Stimulated activated CD4-positive, alpha-beta T cell treated with anti-CD3 and anti-CD28 coated beads, Interleukin-12 subunit alpha, Interleukin-12 subunit beta, amount 100 ng/mL, for 24 hours (primary cell): ENCODE results near the gene MACC1.
"Not testable (repeated sequence)": the region's sequence is repeated elsewhere in the genome, so short reads cannot be mapped to it uniquely, and the experiment has no call there.

Experiments used
- DNase-seq, 2 experiments: peaks; one replicate each; pipeline ENCODE4 v3.0.0-alpha.2; 2020; ENCODE audit warnings: low read depth in 2 of 2

MACC1 gene

DNA sequence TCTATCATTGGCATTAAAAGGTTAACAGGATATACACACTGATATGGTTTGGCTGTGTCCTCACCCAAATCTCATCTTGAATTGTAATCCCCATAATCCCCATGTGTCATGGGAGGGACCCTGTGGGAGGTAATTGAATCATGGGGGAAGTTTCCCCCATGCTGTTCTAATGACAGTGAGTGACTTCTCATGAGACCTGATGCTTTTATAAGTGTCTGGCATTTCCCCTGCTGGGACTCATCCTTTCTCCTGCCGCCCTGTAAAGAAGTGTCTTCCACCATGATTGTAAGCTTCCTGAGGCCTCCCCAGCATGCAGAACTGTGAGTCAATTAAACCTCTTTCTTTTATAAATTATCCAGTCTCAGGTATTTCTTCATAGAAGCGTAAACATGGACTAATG, 9.4 kb downstream of the MACC1 start:
- DNase-seq = not testable (repeated sequence)

DNA sequence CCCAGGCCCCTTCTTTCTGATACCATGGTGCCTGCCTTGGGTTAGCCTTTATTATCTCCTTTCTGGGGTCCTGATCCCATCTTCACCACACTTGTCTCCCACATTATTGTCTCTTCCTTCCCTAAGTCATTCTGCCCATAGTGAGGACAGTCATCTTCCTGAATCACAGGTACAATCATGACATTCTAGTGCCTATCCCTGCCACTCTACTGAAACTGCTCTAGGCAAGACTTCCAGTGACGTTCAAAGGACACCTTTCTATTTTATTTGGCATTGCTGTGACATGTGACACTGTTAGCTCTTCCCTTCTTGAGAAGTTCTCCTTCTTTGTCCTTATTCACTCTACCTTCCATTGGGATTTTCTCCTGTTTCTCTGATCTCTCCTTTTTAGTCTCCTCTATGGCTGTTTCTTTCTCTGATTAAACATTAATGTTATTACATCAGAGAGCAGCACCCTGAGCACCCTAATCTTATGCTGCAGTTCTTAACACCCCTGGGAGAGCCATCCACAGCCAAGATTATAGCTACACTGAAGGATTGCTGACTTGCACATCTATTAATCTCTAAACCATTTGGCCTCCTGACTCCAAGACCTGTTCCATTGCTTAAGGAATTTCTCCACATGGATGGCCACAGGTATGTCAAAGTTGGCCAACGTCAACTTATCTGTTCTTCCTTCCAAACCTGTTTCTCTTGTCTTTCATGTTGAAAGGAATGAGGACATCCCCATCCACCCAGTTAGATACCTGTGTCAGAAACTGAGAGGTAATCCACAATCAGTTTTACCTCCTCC, 10.9 kb downstream of the MACC1 start:
- DNase-seq = no peak

GRCh38 chr7:20203316-20203715, 13.9 kb downstream of the MACC1 start:
- DNase-seq = no peak

GRCh38 chr7:20201380-20201779, 15.8 kb downstream of the MACC1 start:
- no peak for DNase-seq

GRCh38 chr7:20200971-20201370, 16.2 kb downstream of the MACC1 start:
- DNase-seq = no peak

- DNase-seq = no peak
These were observed 16.8 kb downstream of the MACC1 start for GRCh38 chr7:20200361-20200760.

- DNase-seq = no peak
These were observed 18.0 kb downstream of the MACC1 start for GRCh38 chr7:20199015-20199737.

DNA sequence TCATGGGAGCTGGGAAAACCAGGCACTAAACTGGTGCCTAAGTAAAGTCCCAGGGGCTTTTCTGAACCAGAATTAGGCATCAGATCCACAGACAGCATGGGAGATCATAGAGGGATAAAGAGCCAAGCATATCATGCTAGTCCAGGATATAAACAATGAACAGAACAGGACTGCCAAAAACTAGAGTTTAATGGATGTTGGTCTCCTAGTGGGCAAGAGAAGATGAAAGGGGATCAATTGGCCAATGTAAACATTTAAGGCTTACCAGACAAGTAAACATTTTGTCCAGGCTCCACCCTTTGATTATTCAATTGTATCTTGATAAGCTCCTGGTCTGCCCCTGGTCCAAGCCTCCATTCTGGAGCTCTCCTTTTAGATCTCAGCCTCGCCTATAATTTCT, 18.9 kb downstream of the MACC1 start:
- DNase-seq = no peak

DNA sequence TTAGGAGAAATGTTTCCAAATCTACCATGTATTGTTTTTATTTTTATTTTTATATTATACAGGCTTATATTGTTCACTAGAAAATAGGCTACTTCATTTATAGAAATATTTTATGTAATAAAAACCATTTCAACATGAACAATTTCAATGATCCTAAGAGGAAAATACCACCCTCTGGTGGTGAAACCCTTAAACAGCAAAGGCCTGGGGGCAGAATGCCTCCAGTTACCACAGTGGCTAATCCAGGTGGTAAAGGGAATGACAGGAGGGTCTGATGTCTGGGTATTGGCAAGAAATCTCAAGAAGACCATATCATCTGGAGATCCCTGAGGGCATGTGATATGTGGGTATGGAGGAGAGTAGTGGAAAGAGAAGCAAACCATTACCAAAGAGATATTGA, 19.3 kb downstream of the MACC1 start:
- no peak for DNase-seq

DNA sequence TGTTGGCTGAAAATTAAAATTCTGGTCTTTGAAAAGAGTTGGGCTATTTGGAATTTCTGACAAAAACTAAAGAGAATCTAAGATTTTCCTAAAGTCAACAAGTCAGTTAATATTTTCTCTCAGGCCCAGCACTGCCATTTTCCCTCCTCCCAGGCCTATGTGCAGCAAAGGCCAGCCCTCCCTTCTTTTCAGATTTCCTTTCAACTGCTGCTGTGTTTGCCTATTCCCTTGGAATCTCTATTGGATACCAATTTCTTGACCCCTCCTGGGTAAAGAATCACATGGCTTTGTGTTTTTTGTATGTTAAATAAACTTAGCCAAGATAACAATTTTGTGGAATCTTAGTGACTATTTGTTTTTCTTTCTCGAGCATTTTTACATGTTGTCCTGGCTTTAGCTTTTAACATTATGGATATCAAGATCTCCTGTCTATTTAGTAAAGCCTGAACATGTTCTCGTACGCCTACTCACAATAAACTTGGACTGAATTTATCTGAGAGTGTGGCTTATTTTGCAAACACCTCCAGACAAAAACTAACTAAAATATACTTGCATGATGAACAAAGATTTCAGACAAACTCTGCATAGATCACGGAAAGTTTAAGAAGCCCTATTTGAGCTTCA, 19.9 kb downstream of the MACC1 start:
- DNase-seq = no peak

GRCh38 chr7:20194343-20194995, 22.7 kb downstream of the MACC1 start:
- DNase-seq = no peak

DNA sequence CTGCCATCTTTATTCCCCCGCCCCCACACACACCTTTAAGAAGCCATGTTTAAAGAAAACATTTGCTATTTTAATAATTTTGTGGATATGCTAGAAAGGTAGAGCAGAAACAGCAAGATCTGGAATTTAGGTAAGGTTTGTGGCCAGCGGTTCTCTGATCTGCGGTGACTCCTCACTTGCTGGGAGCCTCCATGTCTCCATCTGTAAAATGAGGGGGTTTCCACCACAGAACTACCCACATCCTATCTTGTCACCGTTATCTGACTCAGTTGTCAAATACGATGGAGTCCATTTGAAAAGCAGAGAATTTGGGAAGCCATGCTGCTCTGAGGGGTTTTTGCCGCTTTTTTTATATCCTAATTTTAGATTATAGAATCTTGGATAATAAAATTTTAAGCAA, 23.3 kb downstream of the MACC1 start:
- DNase-seq = no peak

GRCh38 chr7:20193242-20193777, 23.9 kb downstream of the MACC1 start:
- no peak for DNase-seq

DNA sequence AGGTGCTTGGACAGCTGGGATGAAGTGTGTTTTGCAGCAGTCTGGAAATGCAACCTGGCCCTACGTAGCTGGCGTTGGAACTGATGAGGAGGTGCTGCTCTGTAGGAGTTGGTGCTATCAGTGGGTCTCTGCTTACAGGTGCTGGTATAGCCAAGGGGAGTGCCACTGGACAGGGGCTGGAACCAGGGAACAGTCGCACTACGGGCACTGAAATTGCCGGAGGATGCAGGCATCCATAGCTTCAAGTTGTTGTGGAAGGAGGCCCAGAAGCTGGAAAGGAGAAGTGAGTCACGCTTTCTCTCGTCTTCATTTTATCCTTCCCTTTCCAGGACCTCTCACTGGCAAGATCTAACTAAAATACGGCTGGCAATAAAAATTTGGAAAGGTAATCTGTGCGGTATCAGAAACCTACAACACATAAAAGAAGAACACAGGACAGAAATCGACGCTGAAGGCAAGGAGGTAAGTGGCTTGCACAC, 25.8 kb downstream of the MACC1 start:
- no peak for DNase-seq

GRCh38 chr7:20190560-20191390, 26.4 kb downstream of the MACC1 start:
- DNase-seq = no peak

GRCh38 chr7:20189852-20190251, 27.3 kb downstream of the MACC1 start:
- DNase-seq = no peak

GRCh38 chr7:20188567-20188966, 28.6 kb downstream of the MACC1 start:
- no peak for DNase-seq

DNA sequence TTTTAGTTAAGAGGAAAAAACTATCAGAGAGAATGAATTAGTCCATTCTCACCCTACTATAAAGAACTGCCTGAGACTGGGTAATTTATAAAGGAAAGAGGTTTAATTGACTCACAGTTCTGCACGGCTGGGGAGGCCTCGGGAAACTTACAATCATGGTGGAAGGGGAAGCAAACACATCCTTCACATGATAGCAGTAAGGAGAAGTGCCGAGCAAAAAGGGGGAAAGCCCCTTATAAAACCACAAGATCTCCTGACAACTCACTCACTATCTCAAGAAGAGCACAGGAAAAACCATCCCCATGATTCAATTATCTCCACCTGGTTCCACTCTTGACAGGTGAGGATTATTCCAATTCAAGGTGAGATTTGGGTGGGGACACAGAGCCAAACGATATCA, 29.3 kb downstream of the MACC1 start:
- DNase-seq = not testable (repeated sequence)

GRCh38 chr7:20185988-20186387, 31.2 kb downstream of the MACC1 start:
- no peak for DNase-seq

- no peak for DNase-seq
These were observed 34.1 kb downstream of the MACC1 start for GRCh38 chr7:20183086-20183485.
